Left lung (tissue), 10 donors: Measurements from ENCODE around the gene PAMR1. TPM values are rescaled to one million over a fixed set of nuclear protein-coding genes. Genes with fewer than 3 reads are reported as not detected.

Experiments
- ATAC-seq: fragments of 200-7000 bp; cut with Tn5 transposase; one replicate; pipeline ENCODE4 v1.9.1; 2020; ENCODE audit warnings: moderate library complexity
- DNase-seq, 4 donors: peaks; one replicate each; pipeline ENCODE4 v3.0.0-alpha.2; 2013 to 2020
- H3K27ac ChIP-seq, 2 donors: fragments of 200-600 bp; sonication (generic) in 1 of 2; one replicate each; pipeline versions ENCODE4 v1.5.0 to v1.8.0; 2020 to 2021
- H3K27me3 ChIP-seq, 2 donors: fragments of 200-600 bp; sonication (generic) in 1 of 2; one replicate each; pipeline versions ENCODE4 v1.5.0 to v1.8.0; 2020 to 2021
- H3K36me3 ChIP-seq, 2 donors: fragments of 200-600 bp; sonication (generic) in 1 of 2; one replicate each; pipeline versions ENCODE4 v1.5.0 to v1.8.0; 2020 to 2021
- H3K4me1 ChIP-seq, 2 donors: fragments of 200-600 bp; one replicate each; pipeline ENCODE4 v1.8.0; 2021
- H3K4me3 ChIP-seq, 2 donors: fragments of 200-600 bp; sonication (generic) in 1 of 2; one replicate each; pipeline versions ENCODE4 v1.5.0 to v1.8.0; 2020 to 2021; ENCODE audit warnings: mild to moderate bottlenecking in 1 of 2
- H3K9me3 ChIP-seq, 2 donors: fragments of 200-600 bp; sonication (generic) in 1 of 2; one replicate each; pipeline versions ENCODE4 v1.5.0 to v1.8.0; 2020 to 2021
- intact Hi-C, 2 donors: fragments of 100-400 bp; cut with DNase I; formaldehyde crosslinking; loops; one replicate each; pipeline versions ENCODE4 v1.11.2 to v1.14.2; 2022
- polyA plus RNA-seq, 6 donors: library from polyadenylated mRNA; unstranded; fragments of 120-200 nt; gene quantifications; one replicate each; pipeline ENCODE4 v1.2.1, GENCODE V29; 2013; ENCODE audit not compliant: insufficient read length in 6 of 6
- total RNA-seq, 2 donors: library from RNA; stranded (reverse); fragmentation: NEBNext Ultra II Directional; extraction: Animal tissue kit (Norgen Biotek cat#: 25700); gene quantifications; one replicate each; pipeline ENCODE4 v1.2.1, GENCODE V29; 2021
- TF ChIP-seq, protein P1 (sequence below), 2 donors: fragments of 200-600 bp; sonication (generic) in 1 of 2; IDR thresholded peaks; one replicate each; pipeline versions ENCODE4 v1.5.0 to v1.8.0; 2021; ENCODE audit warnings: antibody characterized with exemption in 2 of 2
- donor health status: DM: no; HTN: yes; CAD: no.
- donor health status: DM: no; HTN: no; CAD: no.

Gene PAMR1
- total and polyA plus RNA-seq, 8 donors, result 0.65 to 14.4 (median 9.1) TPM

DNA sequence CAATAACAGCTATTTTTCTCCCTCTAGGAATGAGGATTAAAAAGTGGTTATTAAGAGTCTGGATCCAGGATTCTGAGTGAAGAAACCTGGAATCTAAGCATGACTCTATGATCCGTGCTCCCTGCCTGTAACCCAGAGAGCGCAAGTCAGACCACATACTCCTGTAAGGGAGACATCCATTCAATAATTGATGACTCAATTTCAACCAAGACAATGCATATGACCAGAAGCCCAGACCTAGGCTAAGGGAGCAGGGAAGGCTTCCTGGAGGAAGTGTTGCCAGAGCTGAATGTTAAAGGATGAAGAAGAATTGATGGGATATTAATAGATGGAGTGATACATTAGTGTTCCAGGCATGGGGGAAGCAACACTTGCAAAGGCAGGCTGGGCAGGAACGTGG, 13.8 kb upstream of the PAMR1 start:
- DNase-seq (no peak), ATAC-seq (peak; percentile 5)
- no peaks in the 10 kb centered on the region for H3K9me3 ChIP-seq
- H3K4me1 ChIP-seq, result no peaks in the 10 kb centered on the region
- intact Hi-C loops, result no loop called here
- H3K27ac ChIP-seq, result peak overlapping the region in 1 of 2 donors; percentile 53
- H3K4me3 ChIP-seq, result no peak overlapping the region
- H3K36me3 ChIP-seq, result no peaks in the 10 kb centered on the region
- H3K27me3 ChIP-seq, result no peaks in the 10 kb centered on the region
- TF ChIP-seq, protein P1, sequence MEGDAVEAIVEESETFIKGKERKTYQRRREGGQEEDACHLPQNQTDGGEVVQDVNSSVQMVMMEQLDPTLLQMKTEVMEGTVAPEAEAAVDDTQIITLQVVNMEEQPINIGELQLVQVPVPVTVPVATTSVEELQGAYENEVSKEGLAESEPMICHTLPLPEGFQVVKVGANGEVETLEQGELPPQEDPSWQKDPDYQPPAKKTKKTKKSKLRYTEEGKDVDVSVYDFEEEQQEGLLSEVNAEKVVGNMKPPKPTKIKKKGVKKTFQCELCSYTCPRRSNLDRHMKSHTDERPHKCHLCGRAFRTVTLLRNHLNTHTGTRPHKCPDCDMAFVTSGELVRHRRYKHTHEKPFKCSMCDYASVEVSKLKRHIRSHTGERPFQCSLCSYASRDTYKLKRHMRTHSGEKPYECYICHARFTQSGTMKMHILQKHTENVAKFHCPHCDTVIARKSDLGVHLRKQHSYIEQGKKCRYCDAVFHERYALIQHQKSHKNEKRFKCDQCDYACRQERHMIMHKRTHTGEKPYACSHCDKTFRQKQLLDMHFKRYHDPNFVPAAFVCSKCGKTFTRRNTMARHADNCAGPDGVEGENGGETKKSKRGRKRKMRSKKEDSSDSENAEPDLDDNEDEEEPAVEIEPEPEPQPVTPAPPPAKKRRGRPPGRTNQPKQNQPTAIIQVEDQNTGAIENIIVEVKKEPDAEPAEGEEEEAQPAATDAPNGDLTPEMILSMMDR (IDR thresholded peaks at IDR 0.05), result no peak

DNA sequence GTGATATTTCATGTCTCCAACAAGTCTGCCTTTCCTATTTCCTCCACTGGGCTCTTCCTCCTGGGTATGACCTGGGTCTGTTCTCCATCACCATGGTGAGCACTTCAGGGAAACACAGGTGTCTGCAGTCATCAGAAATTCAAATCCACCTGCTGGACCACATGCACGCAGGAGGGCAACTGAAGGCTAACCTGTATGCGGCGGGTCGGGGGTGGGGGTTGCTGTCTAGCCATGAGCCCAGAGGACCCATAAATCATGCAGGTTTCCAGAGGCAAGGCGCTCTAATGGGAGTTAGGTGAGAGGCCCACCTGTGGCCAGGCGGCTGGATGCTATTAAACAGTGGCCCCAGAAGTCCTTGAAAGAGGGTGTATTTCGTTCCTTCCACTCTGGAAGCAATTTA, 11.1 kb upstream of the PAMR1 start:
- H3K4me1 ChIP-seq, result no peaks in the 10 kb centered on the region
- intact Hi-C loops, result no loop called here
- H3K9me3 ChIP-seq, result no peaks in the 10 kb centered on the region
- DNase-seq, result no peak
- H3K27me3 ChIP-seq, result no peaks in the 10 kb centered on the region
- ATAC-seq, result no peak
- TF ChIP-seq, protein P1 (IDR thresholded peaks at IDR 0.05), result no peak
- no peaks in the 10 kb centered on the region for H3K36me3 ChIP-seq
- H3K27ac ChIP-seq, result no peak overlapping the region
- no peak overlapping the region for H3K4me3 ChIP-seq

DNA sequence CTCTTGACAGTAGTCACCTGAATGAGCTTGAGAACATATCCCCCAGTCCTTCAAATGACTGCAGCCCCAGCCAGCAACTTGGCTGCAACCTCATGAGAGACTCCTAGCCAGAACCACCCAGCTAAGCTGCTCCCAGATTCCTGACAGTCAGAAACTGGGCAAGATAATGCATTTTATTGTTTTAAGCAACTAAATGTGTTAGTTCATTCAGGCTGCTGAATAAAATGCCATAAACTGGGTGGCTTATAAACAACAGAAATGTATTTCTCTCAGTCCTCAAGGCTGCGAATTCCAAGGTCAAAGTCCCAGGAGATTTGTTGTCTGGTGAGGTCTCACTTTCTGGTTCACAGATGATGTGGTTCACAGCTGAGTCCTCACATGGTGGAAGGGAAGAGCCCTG, 5.8 kb upstream of the PAMR1 start:
- Histone ChIP-seq H3K4me1 (no peaks in the 10 kb centered on the region), H3K27ac (no peak overlapping the region), H3K36me3 (no peaks in the 10 kb centered on the region), H3K9me3 (no peaks in the 10 kb centered on the region), H3K27me3 (peaks cover under 1 to 16% of the 10 kb centered on the region in 2 donors), H3K4me3 (no peak overlapping the region)
- TF ChIP-seq, protein P1 (IDR thresholded peaks at IDR 0.05), result no peak
- intact Hi-C loops, result no loop called here
- DNase-seq, result no peak
- ATAC-seq, result no peak

DNA sequence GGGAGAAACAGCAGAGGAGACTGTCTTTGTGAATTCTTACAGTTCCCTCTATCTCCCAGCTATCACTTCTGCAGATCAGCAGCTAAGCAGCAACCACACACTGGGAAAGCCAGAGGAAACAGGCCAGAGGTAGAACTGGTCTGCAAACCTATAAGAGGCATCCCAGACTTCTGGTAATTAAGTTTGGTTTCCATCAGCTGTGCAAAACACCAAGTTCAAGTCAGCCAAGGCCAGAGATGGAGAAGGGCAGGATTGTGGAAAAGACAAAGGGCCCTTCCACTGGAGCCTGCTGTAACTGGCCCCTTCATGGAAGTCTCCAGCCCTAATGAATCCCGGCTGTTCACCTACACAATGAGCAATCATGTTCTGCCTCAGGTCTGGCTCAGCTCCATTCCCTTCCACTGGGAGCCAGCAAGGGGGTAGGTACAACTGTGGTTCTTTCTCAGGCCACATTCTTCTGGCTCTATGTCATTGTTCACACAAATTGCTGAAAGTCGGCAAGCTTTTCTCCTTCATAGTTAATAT, 4.6 kb upstream of the PAMR1 start:
- DNase-seq (no peak), ATAC-seq (peak; percentile 58)
- intact Hi-C loops, result no loop called here
- H3K27ac ChIP-seq, result no peak overlapping the region
- H3K4me1 ChIP-seq, result no peaks in the 10 kb centered on the region
- no peaks in the 10 kb centered on the region for H3K9me3 ChIP-seq
- H3K27me3 ChIP-seq, result peaks cover 5 to 28% of the 10 kb centered on the region in 2 donors
- H3K36me3 ChIP-seq, result no peaks in the 10 kb centered on the region
- TF ChIP-seq, protein P1 (IDR thresholded peaks at IDR 0.05), result no peak
- no peak overlapping the region for H3K4me3 ChIP-seq

DNA sequence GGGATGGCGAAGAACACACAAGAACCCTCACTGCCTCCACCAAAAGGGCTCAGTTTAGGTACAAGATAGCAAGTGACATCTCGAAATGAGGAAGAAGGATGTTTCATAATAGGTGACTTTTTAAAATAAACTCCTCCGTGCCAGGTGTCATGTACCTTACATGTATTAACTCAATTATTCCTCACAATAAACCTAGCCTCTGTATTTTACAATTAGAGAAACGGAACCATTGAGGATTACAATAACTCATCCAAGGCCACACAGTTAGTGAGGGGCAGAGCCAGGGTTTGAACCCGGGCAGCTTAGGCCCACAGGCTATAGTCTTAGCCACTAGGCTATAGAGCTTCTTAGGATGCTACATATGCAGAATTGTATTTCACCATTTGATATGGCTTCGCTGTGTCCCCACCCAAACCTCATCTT, 965 bp upstream of the PAMR1 start:
- H3K27me3 ChIP-seq, result peaks cover 8 to 63% of the 10 kb centered on the region in 2 donors
- intact Hi-C loops, result no loop called here
- ATAC-seq, result no peak
- no peaks in the 10 kb centered on the region for H3K36me3 ChIP-seq
- no peak for DNase-seq
- H3K4me3 ChIP-seq, result no peak overlapping the region
- H3K27ac ChIP-seq, result no peak overlapping the region
- H3K4me1 ChIP-seq, result no peaks in the 10 kb centered on the region
- TF ChIP-seq, protein P1 (IDR thresholded peaks at IDR 0.05), result no peak
- H3K9me3 ChIP-seq, result no peaks in the 10 kb centered on the region
